Inferior parietal cortex (tissue), 1 donor: ENCODE results near the gene ZNF100.
"Not testable (repeated sequence)": the region's sequence is repeated elsewhere in the genome, so short reads cannot be mapped to it uniquely, and the experiment has no call there.

Experiments used
- DNase-seq: peaks from one replicate; pipeline ENCODE4 v3.0.0-alpha.2; 2016; ENCODE audit errors: extremely low spot score

The ZNF100 gene

DNA sequence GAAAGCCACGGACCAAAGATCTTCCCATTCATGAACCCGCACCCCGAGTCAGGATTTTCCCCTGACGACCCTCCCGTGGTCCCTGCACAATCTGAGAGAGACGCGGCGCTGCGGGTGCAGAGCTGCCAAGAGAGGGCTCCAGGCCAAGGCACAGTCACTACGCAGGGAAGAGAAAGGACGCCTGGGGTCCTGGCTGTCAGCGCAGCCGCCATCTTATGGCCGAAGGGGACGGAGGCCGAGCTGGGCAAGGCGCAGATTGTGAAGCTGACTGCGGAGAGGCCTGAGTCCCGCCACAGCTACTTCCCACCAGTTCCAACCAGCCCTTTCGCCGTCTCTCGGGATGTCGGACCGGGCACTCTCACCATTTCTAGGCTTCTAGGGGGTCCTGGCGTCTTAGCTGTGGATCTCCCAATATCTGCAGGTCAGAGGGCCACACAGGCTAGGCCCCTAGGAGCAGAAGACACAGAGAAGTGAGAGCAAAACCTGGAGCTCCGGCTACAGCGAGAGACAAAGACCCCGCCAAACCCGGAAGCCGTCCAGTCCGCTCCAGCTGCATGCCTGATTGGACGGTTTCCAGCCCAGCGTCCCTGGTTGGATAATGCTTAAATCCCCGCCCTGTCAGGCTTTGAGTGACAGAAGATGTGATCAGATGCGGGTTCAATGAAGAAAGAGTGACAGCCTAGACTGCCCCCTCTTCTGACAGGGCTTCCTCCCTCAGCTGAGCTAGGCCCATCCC lies at the start of gene ZNF100:
Gene ZNF100 (minus strand): TSS at position 515 of the 736 bp plus-strand sequence. CDS start 150 bp downstream, at position 365.
- peak; percentile 95 for DNase-seq

DNA sequence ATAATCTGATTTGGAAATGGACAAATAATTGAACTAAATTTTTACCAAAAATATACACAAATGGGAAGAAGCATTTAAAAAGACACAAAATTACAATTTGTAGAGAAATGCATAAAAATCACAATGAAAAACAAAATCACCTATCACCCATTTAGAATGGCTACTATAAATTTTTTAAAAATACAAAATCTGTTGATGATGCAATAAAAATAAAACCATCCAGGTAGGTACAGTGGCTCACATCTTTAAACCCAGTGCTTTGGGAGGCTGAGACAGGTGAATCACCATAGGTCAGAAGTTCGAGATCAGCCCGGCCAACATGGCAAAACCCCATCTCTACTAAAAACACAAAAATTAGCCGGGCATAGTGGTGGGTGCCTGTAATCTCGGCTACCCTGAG lies 45.1 kb upstream of the ZNF100 start:
- no peak for DNase-seq

DNA sequence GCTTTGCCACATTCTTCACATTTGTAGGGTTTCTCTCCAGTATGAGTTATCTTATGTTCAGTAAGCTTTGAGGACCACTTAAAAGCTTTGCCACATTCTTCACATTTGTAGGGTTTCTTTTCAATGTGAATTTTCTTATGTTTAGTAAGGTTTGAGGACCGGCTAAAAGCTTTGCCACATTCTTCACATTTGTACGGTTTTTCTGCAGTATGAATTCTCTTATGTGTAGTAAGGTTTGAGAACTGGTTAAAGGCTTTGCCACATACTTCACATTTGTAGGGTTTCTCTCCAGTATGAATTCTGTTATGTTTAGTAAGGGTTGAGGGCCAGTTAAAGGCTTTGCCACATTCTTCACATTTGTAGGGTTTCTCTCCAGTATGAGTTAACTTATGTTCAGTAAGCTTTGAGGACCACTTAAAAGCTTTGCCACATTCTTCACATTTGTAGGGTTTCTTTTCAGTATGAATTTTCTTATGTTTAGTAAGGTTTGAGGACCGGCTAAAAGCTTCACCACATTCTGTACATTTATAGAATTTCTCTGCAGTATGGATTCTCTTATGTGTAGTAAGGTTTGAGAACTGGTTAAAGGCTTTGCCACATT lies 41.1 kb upstream of the ZNF100 start:
- DNase-seq: not testable (repeated sequence)

GRCh38 chr19:21789466-21790085 lies 22.2 kb upstream of the ZNF100 start:
- no peak for DNase-seq

DNA sequence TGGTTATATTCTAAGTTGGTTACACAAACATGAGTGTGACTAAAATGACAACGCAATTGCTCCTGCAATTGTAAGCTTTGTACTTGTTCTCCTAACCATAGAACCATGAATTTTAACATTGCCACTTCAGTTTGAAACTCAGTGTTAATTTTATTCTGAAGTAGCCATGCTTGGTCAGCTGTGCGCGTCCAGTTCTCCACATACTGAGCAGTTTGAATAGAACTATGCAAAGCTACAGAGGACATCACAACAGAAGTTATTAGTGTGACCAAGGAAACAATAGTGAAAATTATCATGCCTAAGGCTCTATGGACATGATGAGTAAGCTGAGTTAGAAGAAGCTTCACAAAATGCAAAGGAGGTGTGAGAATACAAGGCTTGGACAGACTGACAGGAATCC lies 19.6 kb upstream of the ZNF100 start:
- DNase-seq: no peak

DNA sequence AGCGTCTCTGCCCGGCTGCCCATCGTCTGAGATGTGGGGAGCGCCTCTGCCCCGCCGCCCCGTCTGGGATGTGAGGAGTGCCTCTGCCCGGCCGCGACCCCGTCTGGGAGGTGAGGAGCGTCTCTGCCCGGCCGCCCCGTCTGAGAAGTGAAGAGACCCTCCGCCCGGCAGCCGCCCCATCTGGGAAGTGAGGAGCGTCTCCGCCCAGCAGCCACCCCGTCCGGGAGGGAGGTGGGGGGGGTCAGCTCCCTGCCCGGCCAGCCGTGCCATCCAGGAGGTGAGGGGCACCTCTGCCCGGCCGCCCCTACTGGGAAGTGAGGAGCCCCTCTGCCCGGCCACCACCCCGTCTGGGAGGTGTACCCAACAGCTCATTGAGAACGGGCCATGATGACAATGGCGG lies 8.4 kb upstream of the ZNF100 start:
- DNase-seq: not testable (repeated sequence)

GRCh38 chr19:21766705-21767064 lies 694 bp downstream of the ZNF100 start:
- DNase-seq: not testable (repeated sequence)

GRCh38 chr19:21765151-21765550 lies 2.2 kb downstream of the ZNF100 start:
- no peak for DNase-seq

- not testable (repeated sequence) for DNase-seq
Observed at GRCh38 chr19:21761547-21761946, 5.8 kb downstream of the ZNF100 start.

GRCh38 chr19:21758296-21758695 lies 9.1 kb downstream of the ZNF100 start:
- no peak for DNase-seq

DNA sequence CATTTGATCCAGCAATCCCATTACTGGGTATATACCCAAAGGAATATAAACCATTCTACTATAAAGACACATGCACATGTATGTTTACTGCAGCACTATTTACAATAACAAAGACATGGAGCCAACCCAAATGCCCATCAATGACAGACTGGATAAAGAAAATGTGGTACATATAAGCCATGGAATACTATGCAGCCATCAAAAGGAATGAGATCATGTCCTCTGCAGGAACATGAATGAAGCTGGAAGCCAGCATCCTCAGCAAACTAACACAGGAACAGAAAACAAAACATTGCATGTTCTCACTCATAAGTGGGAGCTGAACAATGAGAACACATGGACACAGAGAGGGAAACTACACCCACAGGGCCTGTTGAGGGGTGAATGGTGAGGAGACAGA lies 11.8 kb downstream of the ZNF100 start:
- not testable (repeated sequence) for DNase-seq

- no peak for DNase-seq
Observed at GRCh38 chr19:21751384-21751783, 16.0 kb downstream of the ZNF100 start.

- DNase-seq: no peak
Observed at GRCh38 chr19:21750586-21751128, 16.7 kb downstream of the ZNF100 start.

- no peak for DNase-seq
Observed at GRCh38 chr19:21749090-21749489, 18.3 kb downstream of the ZNF100 start.

DNA sequence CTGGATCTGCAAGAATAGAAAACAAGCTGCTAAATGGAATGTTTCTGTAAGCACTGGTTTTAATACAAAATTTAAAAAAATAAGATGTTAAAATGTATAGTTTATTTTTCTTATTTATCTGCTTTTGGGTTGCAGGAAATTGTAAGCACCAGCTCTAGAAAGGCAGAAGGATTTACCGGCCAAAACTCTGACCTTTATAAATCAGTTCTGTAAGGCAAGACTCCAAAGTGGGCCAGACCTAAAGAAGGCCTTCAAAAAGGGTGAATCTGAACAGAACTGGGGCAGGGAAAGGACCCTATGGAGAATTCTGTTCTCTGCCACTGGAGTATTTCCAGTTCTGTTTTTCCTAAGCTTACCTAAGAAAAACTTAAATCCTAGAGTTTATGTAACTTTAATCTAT lies 19.3 kb downstream of the ZNF100 start:
- no peak for DNase-seq

GRCh38 chr19:21740559-21740958 lies 26.8 kb downstream of the ZNF100 start:
- DNase-seq: no peak

GRCh38 chr19:21726942-21727747 lies 40.2 kb downstream of the ZNF100 start:
- not testable (repeated sequence) for DNase-seq

DNA sequence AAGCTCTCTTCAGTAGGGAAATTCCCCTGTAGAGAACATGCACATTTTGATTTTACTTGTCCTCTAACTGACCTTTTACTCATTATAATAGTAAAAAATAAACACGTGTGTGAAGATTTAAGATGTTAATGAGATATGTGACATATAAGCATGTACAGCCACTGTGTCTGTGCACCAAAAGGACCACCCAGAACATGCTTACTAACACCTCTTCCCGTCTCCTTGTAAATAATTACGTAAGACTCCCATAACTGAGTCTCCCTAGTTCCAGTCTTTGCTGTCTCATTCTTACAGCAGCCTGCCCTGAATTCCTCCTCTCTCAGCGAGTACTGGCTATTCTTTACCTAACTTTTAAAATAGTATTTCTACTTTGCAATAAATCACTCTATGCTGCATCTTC lies 53.6 kb downstream of the ZNF100 start:
- DNase-seq: no peak

DNA sequence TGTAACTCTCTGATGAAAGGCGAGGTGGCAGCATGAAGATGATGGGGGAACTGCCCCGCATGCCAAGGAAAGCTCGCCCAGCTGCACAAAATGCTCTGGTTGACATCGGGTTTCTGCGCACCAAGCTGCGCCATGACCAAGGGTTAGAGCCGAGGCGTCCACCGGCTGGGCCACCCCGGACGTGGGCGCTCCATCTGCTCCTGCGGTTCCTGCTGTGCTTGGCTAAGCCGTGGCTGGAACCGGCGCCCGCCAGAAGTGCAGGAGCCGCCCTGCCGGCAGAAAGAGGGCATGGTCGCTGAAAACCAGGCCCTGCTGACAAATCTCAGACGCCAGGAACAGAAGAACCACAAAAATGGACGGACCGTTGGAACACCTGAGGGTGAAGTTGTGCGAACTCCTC lies 57.9 kb downstream of the ZNF100 start:
- DNase-seq: no peak

DNA sequence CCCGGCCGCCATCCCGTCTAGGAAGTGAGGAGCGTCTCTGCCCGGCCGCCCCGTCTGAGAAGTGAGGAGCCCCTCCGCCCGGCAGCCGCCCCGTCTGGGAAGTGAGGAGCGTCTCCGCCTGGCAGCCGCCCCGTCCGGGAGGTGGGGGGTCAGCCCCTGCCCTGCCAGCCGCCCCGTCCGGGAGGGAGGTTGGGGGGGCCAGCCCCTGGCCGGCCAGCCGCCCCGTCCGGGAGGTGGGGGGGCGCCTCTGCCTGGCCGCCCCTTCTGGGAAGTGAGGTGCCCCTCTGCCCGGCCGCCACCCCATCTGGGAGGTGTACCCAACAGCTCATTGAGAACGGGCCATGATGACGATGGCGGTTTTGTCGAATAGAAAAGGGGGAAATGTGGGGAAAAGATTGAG lies 59.5 kb downstream of the ZNF100 start:
- DNase-seq: not testable (repeated sequence)

DNA sequence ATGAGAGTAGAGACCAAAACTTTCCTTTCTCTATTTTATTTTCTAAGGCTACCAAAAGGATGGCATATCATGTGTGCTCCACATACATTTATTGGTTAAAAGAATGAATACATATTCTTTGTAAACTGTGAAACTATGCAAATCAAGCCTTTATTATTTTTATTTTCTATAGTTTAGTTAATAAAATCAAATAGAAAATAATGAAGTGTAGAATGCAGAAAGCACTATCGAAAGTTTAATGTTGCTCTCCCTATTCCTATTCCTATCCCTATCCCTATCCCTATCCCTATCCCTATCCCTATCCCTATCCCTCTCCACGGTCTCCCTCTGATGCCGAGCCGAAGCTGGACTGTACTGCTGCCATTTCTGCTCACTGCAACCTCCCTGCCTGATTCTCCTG lies 60.3 kb downstream of the ZNF100 start:
- no peak for DNase-seq

- no peak for DNase-seq
Observed at GRCh38 chr19:21705393-21705792, 62.0 kb downstream of the ZNF100 start.
